ENCODE results near the gene CAPN11. TPM values are rescaled to one million over a fixed set of nuclear protein-coding genes. Genes with fewer than 3 reads are reported as not detected.

The CAPN11 gene
- total RNA-seq, 1 donor from 2014 or later, result 2.3 TPM

GRCh38 chr6:44135173-44135758, 23.4 kb upstream of the CAPN11 start:
- Mint-ChIP-seq H3K36me3 (ENCODE audit: low read depth, unreplicated experiment) (peaks cover 28% of the 10 kb centered on the region), H3K9me3 (ENCODE audit: unreplicated experiment) (no peaks in the 10 kb centered on the region), H3K4me1 (ENCODE audit: unreplicated experiment) (peaks cover 10% of the 10 kb centered on the region), H3K4me3 (ENCODE audit: unreplicated experiment) (peak overlapping the region; percentile 54), H3K27ac (ENCODE audit: unreplicated experiment) (no peak overlapping the region), H3K27me3 (ENCODE audit: unreplicated experiment) (peaks cover 10% of the 10 kb centered on the region)
- no peak for TF ChIP-seq CTCF (IDR thresholded peaks at IDR 0.05; ENCODE audit: unreplicated experiment)
- DNase-seq (ENCODE audit: low spot score), result no peak

GRCh38 chr6:44135875-44136274, 22.7 kb upstream of the CAPN11 start:
- H3K9me3 Mint-ChIP-seq (ENCODE audit: unreplicated experiment), result no peaks in the 10 kb centered on the region
- H3K27me3 Mint-ChIP-seq (ENCODE audit: unreplicated experiment), result peaks cover 10% of the 10 kb centered on the region
- no peak for TF ChIP-seq CTCF (IDR thresholded peaks at IDR 0.05; ENCODE audit: unreplicated experiment)
- no peak for DNase-seq (ENCODE audit: low spot score)
- peaks cover 35% of the 10 kb centered on the region for H3K36me3 Mint-ChIP-seq (ENCODE audit: low read depth, unreplicated experiment)
- no peak overlapping the region for H3K27ac Mint-ChIP-seq (ENCODE audit: unreplicated experiment)
- H3K4me1 Mint-ChIP-seq (ENCODE audit: unreplicated experiment), result peaks cover 10% of the 10 kb centered on the region
- peak overlapping the region; percentile 54 for H3K4me3 Mint-ChIP-seq (ENCODE audit: unreplicated experiment)

- Mint-ChIP-seq H3K27me3 (ENCODE audit: unreplicated experiment) (peaks cover 4% of the 10 kb centered on the region), H3K36me3 (ENCODE audit: low read depth, unreplicated experiment) (peaks cover 49% of the 10 kb centered on the region), H3K4me3 (ENCODE audit: unreplicated experiment) (no peak overlapping the region), H3K9me3 (ENCODE audit: unreplicated experiment) (no peaks in the 10 kb centered on the region), H3K27ac (ENCODE audit: unreplicated experiment) (no peak overlapping the region), H3K4me1 (ENCODE audit: unreplicated experiment) (peaks cover 9% of the 10 kb centered on the region)
- DNase-seq (ENCODE audit: low spot score), result no peak
- TF ChIP-seq CTCF (IDR thresholded peaks at IDR 0.05; ENCODE audit: unreplicated experiment), result no peak
These were observed 19.8 kb upstream of the CAPN11 start for GRCh38 chr6:44138717-44139350.

- Mint-ChIP-seq H3K4me1 (ENCODE audit: unreplicated experiment) (peaks cover 7% of the 10 kb centered on the region), H3K4me3 (ENCODE audit: unreplicated experiment) (no peak overlapping the region), H3K27me3 (ENCODE audit: unreplicated experiment) (peaks cover 4% of the 10 kb centered on the region), H3K9me3 (ENCODE audit: unreplicated experiment) (no peaks in the 10 kb centered on the region), H3K27ac (ENCODE audit: unreplicated experiment) (peak overlapping the region; percentile 17), H3K36me3 (ENCODE audit: low read depth, unreplicated experiment) (peaks cover 49% of the 10 kb centered on the region)
- TF ChIP-seq CTCF (IDR thresholded peaks at IDR 0.05; ENCODE audit: unreplicated experiment), result no peak
- DNase-seq (ENCODE audit: low spot score), result no peak
These were observed 19.3 kb upstream of the CAPN11 start for GRCh38 chr6:44139351-44139743.

- H3K4me3 Mint-ChIP-seq (ENCODE audit: unreplicated experiment), result no peak overlapping the region
- H3K27ac Mint-ChIP-seq (ENCODE audit: unreplicated experiment), result no peak overlapping the region
- peaks cover 5% of the 10 kb centered on the region for H3K27me3 Mint-ChIP-seq (ENCODE audit: unreplicated experiment)
- no peaks in the 10 kb centered on the region for H3K4me1 Mint-ChIP-seq (ENCODE audit: unreplicated experiment)
- no peak for TF ChIP-seq CTCF (IDR thresholded peaks at IDR 0.05; ENCODE audit: unreplicated experiment)
- no peaks in the 10 kb centered on the region for H3K9me3 Mint-ChIP-seq (ENCODE audit: unreplicated experiment)
- peaks cover 32% of the 10 kb centered on the region for H3K36me3 Mint-ChIP-seq (ENCODE audit: low read depth, unreplicated experiment)
- no peak for DNase-seq (ENCODE audit: low spot score)
These were observed 15.8 kb upstream of the CAPN11 start for GRCh38 chr6:44142835-44143234.

All from endothelial cell (in vitro differentiated cells).